ENCODE results near the gene DIPK1C.
A peak's percentile ranks its signal among the peaks of the same experiment; 100 is the strongest.
"Not testable (repeated sequence)": the region's sequence is repeated elsewhere in the genome, so short reads cannot be mapped to it uniquely, and the experiment has no call there.

The DIPK1C gene

GRCh38 chr18:74457043-74457724 lies at the start of gene DIPK1C:
DIPK1C (minus strand) TSS chr18:74457308; CDS start chr18:74457259, 49 bp downstream.
- DNase-seq (ENCODE audit: low read depth in 2 of 2): no peak

DNA sequence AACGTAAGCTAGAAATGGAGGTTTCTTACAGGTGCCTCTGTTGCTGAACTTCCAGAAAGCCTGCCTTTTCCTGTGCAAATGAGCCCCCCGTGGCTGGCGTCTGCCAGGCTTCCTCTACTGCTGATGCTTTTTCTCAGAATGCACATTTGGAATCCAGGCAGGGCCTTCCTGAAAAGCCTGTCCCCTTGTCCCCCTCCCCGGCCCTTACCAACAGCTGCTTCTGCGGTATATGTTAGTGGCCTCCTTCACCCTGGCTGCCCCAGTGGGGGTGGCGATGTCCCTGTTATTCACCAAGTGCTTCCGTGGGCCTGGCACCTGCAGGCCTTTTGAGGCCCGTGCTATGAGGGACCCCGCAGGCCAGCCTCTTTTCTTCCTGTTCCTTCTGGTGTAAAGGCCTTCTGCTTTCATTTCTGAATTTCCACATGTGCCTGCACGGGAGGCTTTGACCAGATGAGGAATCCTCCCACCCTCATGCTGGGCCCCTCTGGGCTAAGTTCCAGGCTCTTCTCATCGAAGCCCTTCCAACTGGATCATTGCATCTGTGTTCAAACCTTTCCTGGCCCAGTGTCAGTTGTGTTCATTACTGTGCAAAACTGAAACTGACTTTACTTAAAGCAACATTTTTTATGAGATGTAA lies 49.5 kb upstream of the DIPK1C start:
- no peak for DNase-seq (ENCODE audit: low read depth in 2 of 2)

- no peak for DNase-seq (ENCODE audit: low read depth in 2 of 2)
Measured at GRCh38 chr18:74505776-74506175, 48.7 kb upstream of the DIPK1C start.

DNA sequence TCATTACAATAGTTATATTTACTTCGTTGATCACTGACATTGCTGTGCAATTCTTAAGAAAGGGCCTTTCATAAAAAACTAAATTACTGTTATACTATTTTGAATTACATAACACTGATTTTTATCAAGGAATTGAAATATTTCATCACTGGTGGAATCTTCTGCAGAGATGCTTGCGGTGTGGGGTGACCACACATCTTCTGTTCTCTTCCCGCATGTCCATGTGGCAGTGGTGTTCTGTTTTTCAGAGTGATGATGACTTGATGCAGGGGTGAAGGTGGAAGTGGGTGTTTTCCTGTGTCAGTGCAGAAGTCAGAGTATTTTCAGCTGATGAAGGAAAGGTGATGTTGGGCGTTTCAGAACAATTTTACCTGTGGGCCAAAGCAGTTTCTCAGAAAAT lies 46.0 kb upstream of the DIPK1C start:
- DNase-seq (ENCODE audit: low read depth in 2 of 2): no peak

GRCh38 chr18:74501386-74501785 lies 44.3 kb upstream of the DIPK1C start:
- no peak for DNase-seq (ENCODE audit: low read depth in 2 of 2)

DNA sequence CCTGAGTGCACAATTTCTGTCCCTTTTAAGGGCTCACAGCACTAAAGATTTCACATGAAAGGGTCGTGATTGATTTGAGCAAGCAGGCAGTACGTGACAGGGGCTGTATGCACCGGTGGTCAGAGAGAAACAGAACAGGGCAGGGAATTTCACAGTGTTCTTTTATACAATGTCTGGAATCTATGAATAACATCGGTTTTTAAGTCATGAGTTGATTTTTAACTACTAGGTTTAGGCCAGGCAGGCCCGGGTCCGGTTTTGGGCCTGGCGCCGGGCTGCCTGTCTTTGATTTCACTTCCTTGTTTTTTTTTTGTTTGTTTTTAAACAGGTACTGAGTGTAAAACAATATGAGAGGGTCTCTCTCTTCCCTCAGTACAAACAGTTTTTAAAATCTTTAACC lies 43.7 kb upstream of the DIPK1C start:
- not testable (repeated sequence) for DNase-seq (ENCODE audit: low read depth in 2 of 2)

GRCh38 chr18:74500372-74500771 lies 43.3 kb upstream of the DIPK1C start:
- DNase-seq (ENCODE audit: low read depth in 2 of 2): no peak

- DNase-seq (ENCODE audit: low read depth in 2 of 2): peak in 1 of 2 donors; percentile 13
Measured at GRCh38 chr18:74499633-74500032, 42.5 kb upstream of the DIPK1C start.

GRCh38 chr18:74498712-74499627 lies 41.9 kb upstream of the DIPK1C start:
- DNase-seq (ENCODE audit: low read depth in 2 of 2): peak; percentile 73 to 76

- no peak for DNase-seq (ENCODE audit: low read depth in 2 of 2)
Measured at GRCh38 chr18:74497778-74498177, 40.7 kb upstream of the DIPK1C start.

DNA sequence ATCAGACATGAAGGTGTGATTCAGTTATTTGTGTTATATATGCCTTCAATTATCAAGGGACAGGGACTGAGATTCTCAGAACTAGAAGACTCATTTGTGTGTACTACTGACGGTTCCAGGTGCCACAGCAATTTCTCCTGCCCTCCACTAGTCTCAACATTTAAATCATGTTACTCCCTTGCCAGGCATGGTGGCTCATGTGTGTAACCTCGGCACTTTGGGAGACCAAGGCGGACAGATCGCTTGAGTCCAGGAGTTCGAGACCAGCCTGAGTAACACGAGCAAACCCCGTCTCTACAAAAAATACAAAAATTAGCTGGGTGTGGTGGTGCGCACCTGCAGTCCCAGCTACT lies 40.2 kb upstream of the DIPK1C start:
- no peak for DNase-seq (ENCODE audit: low read depth in 2 of 2)

DNA sequence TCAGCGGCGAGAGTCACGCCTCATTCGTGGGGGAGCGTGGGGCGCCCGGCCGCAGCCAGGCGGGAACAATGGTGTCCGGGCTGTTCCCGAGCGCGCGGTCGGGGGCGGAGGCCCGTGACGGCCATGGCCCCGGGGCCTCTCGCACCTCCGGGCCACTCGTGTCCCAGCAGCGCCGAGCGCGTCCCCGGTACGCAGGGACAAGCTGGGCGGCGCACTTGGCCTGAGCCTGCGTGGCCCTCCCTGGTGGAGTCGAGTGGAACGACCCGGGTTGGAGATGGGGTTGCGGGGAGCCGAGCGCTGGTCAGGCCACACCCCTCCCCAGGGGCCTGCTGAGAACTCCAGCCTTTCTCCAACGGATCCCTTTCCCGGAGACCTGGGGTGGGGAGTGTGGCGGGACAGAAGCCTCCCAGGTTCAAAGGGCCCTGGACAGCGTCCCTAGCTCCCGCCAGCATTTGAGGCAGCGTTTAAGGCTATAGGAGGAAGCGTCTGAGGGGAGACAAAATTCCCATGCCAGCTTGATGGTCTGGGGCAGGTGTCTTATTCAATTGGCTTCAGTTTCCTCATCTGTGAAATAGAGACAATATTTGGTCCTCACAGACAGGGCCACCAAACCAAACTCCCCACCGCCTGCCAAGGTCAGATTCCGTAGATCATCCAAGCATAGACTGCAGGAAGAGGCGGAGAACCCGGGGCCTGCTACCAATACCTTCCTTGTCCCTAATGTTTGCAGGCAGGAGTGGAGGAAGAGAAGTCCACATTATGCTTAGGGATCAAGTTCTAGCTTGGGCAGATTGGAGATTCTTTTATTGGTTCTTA lies 39.6 kb upstream of the DIPK1C start:
- DNase-seq (ENCODE audit: low read depth in 2 of 2): peak in 1 of 2 donors; percentile 20

- peak; percentile 99 to 100 for DNase-seq (ENCODE audit: low read depth in 2 of 2)
Measured at GRCh38 chr18:74495581-74496507, 38.7 kb upstream of the DIPK1C start, which contains the start of gene CNDP2. CNDP2 (plus strand) TSS chr18:74496363; CDS start chr18:74499974, 3,611 bp downstream.

DNA sequence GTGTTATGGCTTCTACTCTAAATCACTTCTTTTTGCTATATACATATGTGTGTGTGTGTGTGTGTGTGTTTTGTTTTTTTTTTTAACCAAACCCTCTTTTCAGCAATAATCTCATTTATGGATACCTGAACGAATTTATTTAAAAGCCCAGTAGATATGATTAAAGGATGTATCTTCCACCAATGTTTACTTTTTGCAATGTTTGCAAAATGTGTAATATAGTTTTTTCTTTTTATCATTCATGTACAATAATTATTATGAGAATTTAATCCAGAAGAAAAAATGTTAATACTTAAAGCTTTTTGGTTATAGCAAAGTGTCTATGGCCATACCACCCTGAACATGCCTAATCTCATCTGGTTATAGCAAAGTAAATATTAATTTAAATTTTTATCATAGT lies 37.4 kb upstream of the DIPK1C start:
- no peak for DNase-seq (ENCODE audit: low read depth in 2 of 2)

- peak in 1 of 2 donors; percentile 22 for DNase-seq (ENCODE audit: low read depth in 2 of 2)
Measured at GRCh38 chr18:74493689-74494088, 36.6 kb upstream of the DIPK1C start.

DNA sequence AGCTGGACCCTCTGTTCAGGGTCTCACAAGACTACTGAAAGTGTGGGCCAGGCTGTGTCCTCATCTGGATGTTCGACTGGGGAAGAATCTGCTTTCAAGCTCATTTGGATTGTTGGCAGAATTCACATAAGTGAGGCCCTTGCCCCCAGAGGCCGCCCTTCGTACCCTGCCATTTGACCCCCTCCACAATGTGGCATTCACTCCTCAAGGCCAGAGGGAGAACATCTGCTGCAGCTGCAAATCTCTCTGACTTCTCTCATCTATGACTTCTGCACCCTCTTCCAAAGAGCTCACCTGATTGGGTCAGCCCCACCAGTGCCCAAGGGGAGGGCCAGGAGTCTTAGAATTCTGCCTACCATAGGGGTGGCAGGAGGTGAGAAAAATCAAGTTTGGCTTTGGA lies 35.2 kb upstream of the DIPK1C start:
- DNase-seq (ENCODE audit: low read depth in 2 of 2): no peak

GRCh38 chr18:74489676-74490075 lies 32.6 kb upstream of the DIPK1C start:
- DNase-seq (ENCODE audit: low read depth in 2 of 2): no peak

- DNase-seq (ENCODE audit: low read depth in 2 of 2): no peak
Measured at GRCh38 chr18:74488864-74489263, 31.8 kb upstream of the DIPK1C start.

DNA sequence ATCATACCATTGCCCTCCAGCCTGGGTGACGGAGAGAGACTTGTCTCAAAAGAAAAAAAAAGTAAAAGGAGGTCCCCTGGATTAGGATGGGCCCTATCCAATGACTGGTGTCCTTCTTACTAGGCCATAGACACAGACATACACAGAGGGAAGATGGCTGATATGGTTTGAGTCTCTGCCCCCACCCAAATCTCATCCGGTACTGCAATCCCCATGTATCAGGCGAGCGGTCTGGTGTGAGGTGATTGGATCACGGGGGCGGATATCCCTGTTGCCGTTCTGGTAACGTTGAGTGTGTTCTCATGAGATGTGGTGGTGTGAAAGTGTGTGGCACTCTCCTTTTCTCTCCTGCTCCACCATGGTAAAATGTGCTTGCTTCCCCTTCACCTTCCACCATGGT lies 31.2 kb upstream of the DIPK1C start:
- no peak for DNase-seq (ENCODE audit: low read depth in 2 of 2)

DNA sequence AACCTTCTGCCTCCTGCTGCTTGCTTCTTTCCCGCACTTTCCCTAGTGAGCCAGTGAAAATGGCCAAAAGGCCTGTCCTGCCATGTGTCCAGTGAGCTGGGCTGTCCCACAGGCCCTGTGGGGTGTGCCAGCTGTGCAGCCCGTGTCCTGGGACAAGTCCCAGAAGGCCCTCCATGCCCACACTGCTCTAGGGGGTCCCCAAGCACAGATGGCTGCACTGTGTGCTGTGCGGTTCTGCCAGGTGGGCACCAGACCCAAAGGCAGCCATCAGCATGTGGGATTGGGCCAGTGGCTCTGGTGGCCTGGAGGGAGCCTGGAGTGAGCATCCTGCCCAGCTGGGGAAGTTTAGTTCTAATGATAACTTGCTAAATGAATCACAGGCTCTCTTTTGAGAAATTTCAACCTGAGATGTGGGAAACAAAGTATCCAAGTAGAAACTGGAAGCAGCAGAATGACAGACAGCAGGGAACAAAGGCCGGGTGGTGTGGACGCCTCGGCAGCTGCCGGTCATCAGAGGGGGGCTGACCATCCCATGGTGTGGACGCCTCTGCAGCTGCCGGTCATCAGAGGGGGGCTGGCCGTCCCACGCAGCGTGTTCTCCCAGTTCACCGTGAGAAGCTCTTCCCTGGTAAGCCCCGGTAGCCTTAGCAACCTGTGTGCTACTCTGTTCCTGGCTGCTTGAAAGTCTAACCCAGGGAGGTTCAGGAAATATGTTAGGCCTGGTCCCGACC lies 29.2 kb upstream of the DIPK1C start:
- DNase-seq (ENCODE audit: low read depth in 2 of 2): no peak
